ENCODE data around the gene USP51.
A peak's percentile ranks its signal among the peaks of the same experiment; 100 is the strongest.
"Not testable (repeated sequence)": the region's sequence is repeated elsewhere in the genome, so short reads cannot be mapped to it uniquely, and the experiment has no call there.

The USP51 gene

DNA sequence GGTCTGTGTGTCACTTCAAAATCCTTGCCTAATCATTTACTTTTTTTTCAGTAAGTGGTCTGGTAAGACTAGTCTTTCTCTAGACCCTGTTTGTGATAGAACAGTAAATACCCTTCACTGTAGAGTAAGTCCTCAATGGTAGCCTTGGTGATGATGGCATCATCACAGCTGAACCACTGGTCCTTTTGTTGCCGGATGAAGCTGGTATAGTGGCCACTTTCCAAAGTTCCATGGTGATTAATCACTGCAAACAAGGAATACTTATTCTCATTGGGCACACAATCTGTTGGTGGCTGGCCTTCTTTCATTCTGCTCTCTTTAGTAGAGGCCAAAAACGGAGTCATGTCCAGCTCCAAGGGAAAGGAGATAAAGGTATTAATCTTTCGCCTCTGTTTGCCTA lies 2.9 kb downstream of the USP51 start (continued):
- TF ChIP-seq, protein P1, sequence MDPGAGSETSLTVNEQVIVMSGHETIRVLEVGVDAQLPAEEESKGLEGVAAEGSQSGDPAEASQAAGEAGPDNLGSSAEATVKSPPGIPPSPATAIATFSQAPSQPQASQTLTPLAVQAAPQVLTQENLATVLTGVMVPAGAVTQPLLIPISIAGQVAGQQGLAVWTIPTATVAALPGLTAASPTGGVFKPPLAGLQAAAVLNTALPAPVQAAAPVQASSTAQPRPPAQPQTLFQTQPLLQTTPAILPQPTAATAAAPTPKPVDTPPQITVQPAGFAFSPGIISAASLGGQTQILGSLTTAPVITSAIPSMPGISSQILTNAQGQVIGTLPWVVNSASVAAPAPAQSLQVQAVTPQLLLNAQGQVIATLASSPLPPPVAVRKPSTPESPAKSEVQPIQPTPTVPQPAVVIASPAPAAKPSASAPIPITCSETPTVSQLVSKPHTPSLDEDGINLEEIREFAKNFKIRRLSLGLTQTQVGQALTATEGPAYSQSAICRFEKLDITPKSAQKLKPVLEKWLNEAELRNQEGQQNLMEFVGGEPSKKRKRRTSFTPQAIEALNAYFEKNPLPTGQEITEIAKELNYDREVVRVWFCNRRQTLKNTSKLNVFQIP (CRISPR knock-in tag; IDR thresholded peaks at IDR 0.05; ENCODE audit: borderline replicate concordance, low read depth), result no peak

DNA sequence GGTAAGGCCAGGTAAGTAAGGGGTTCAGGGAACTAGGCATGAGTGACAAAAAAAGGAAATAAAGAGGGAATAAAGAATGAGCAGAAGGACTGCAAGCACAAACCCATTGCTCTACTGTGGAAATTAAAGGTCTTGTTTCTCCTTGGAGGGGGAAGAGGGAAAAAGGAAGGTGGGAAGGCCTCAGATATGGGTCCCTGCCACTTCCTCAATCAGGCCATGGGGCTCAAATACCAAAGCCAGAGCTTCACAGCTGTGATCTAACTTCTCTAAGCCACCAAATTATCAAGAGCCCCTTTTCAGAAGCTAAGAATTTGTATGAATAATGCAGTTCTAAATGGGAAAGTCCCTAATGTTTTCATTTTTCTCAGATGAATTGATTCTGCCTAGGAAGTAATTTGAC lies 4.7 kb downstream of the USP51 start:
- TF ChIP-seq ZC3H10 (CRISPR knock-in tag; IDR thresholded peaks at IDR 0.05) (no peak), TOX (CRISPR knock-in tag; IDR thresholded peaks at IDR 0.05; ENCODE audit: borderline replicate concordance) (no peak)
- ATAC-seq, result no peak

DNA sequence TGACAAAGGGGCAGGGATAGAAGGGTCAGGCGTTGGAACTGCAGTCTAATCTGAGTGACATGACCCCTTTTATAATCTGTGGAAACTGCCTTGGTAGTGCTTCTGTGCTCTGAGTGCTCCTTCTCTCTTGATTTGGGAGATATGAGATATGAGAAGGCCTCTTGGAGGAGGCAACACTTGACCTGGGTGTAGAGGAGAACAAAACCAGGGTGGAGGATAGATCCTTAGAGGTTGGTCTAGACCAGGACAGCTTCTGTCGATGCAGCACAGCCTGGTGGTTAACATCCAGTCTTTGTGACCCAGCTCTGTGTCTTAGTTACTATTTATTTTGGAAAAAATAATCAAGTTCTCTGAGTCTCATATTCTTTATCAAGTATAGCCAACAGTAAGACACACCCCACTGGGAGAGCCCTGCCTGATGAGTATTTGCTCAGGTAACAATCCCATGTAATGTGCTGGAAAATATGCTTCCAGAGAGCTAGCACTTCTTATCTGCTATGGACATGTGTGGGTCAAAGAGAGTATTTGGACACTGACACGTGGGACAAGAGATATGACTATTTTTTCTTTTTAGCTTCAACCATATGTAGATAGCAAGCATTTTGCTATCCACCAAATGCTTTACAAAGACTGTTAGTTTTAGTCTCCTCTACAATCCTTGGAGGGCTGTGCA lies 9.1 kb downstream of the USP51 start:
- no peak for TF ChIP-seq ZFP30 (CRISPR knock-in tag; IDR thresholded peaks at IDR 0.05)
- no peak for TF ChIP-seq OSR1 (CRISPR knock-in tag; IDR thresholded peaks at IDR 0.05)
- no peak for TF ChIP-seq ARNTL (CRISPR knock-in tag; IDR thresholded peaks at IDR 0.05; ENCODE audit: borderline replicate concordance, low read depth)
- TF ChIP-seq, protein P1 (CRISPR knock-in tag; IDR thresholded peaks at IDR 0.05; ENCODE audit: borderline replicate concordance, low read depth), result no peak
- TF ChIP-seq CSDC2 (CRISPR knock-in tag; IDR thresholded peaks at IDR 0.05), result no peak
- TF ChIP-seq ZC3H10 (CRISPR knock-in tag; IDR thresholded peaks at IDR 0.05), result no peak
- TF ChIP-seq PPARA (CRISPR knock-in tag; IDR thresholded peaks at IDR 0.05; ENCODE audit: borderline replicate concordance), result no peak
- TF ChIP-seq, protein P2, sequence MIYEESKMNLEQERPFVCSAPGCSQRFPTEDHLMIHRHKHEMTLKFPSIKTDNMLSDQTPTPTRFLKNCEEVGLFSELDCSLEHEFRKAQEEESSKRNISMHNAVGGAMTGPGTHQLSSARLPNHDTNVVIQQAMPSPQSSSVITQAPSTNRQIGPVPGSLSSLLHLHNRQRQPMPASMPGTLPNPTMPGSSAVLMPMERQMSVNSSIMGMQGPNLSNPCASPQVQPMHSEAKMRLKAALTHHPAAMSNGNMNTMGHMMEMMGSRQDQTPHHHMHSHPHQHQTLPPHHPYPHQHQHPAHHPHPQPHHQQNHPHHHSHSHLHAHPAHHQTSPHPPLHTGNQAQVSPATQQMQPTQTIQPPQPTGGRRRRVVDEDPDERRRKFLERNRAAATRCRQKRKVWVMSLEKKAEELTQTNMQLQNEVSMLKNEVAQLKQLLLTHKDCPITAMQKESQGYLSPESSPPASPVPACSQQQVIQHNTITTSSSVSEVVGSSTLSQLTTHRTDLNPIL (CRISPR knock-in tag; IDR thresholded peaks at IDR 0.05; ENCODE audit: low read depth), result no peak
- TF ChIP-seq ISL1 (CRISPR knock-in tag; IDR thresholded peaks at IDR 0.05), result no peak
- TF ChIP-seq, protein P3, sequence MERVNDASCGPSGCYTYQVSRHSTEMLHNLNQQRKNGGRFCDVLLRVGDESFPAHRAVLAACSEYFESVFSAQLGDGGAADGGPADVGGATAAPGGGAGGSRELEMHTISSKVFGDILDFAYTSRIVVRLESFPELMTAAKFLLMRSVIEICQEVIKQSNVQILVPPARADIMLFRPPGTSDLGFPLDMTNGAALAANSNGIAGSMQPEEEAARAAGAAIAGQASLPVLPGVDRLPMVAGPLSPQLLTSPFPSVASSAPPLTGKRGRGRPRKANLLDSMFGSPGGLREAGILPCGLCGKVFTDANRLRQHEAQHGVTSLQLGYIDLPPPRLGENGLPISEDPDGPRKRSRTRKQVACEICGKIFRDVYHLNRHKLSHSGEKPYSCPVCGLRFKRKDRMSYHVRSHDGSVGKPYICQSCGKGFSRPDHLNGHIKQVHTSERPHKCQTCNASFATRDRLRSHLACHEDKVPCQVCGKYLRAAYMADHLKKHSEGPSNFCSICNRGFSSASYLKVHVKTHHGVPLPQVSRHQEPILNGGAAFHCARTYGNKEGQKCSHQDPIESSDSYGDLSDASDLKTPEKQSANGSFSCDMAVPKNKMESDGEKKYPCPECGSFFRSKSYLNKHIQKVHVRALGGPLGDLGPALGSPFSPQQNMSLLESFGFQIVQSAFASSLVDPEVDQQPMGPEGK (CRISPR knock-in tag; IDR thresholded peaks at IDR 0.05; ENCODE audit: borderline replicate concordance), result no peak
- TF ChIP-seq TCF4 (CRISPR knock-in tag; IDR thresholded peaks at IDR 0.05; ENCODE audit: borderline replicate concordance), result no peak
- TF ChIP-seq, protein P4, sequence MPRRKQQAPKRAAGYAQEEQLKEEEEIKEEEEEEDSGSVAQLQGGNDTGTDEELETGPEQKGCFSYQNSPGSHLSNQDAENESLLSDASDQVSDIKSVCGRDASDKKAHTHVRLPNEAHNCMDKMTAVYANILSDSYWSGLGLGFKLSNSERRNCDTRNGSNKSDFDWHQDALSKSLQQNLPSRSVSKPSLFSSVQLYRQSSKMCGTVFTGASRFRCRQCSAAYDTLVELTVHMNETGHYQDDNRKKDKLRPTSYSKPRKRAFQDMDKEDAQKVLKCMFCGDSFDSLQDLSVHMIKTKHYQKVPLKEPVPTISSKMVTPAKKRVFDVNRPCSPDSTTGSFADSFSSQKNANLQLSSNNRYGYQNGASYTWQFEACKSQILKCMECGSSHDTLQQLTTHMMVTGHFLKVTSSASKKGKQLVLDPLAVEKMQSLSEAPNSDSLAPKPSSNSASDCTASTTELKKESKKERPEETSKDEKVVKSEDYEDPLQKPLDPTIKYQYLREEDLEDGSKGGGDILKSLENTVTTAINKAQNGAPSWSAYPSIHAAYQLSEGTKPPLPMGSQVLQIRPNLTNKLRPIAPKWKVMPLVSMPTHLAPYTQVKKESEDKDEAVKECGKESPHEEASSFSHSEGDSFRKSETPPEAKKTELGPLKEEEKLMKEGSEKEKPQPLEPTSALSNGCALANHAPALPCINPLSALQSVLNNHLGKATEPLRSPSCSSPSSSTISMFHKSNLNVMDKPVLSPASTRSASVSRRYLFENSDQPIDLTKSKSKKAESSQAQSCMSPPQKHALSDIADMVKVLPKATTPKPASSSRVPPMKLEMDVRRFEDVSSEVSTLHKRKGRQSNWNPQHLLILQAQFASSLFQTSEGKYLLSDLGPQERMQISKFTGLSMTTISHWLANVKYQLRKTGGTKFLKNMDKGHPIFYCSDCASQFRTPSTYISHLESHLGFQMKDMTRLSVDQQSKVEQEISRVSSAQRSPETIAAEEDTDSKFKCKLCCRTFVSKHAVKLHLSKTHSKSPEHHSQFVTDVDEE (CRISPR knock-in tag; IDR thresholded peaks at IDR 0.05), result no peak
- TF ChIP-seq TOX (CRISPR knock-in tag; IDR thresholded peaks at IDR 0.05; ENCODE audit: borderline replicate concordance), result no peak
- TF ChIP-seq ZNF70 (CRISPR knock-in tag; IDR thresholded peaks at IDR 0.05), result no peak
- TF ChIP-seq ESRRG (CRISPR knock-in tag; IDR thresholded peaks at IDR 0.05), result no peak
- no peak for ATAC-seq

DNA sequence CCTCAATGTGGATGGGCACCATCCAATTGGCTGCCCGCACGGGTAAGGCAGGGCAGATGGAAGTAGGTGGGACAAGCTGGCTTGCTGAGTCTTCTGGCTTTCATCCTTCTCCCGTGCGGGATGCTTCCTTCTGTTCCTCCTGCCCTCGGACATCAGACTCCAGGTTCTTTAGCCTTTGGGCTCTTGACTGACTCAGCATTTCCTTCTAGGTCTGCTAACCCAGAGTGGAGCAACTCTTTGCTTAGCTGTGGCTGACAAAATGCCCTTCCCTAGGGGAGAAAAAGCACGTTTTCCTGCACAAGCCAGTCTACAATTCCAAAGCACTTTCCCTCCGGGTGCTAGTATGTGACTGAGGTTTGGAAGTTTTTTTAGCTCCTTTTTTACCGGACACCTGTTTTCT lies 9.7 kb downstream of the USP51 start:
- ATAC-seq, result not testable (repeated sequence)

DNA sequence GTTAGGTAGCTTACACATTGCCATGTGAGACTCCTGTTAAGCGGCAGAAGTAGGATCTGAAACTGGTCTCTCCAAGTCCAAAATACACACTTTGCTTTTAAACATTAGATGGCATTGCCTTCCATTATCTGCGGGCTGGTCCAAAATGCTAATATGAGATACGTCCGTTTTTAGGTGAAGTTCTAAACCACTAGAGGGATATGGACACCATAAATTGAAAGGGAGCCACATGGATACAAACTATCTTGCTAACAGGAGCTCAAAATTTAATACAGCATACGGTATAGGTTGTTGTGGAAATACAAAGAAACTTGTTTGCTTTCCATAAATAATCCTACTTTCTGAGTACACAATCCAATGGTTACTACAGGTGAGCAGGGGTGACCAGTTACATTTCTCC lies 23.9 kb downstream of the USP51 start:
- ATAC-seq, result peak; percentile 36; the same call in 2 of the 3 replicates

DNA sequence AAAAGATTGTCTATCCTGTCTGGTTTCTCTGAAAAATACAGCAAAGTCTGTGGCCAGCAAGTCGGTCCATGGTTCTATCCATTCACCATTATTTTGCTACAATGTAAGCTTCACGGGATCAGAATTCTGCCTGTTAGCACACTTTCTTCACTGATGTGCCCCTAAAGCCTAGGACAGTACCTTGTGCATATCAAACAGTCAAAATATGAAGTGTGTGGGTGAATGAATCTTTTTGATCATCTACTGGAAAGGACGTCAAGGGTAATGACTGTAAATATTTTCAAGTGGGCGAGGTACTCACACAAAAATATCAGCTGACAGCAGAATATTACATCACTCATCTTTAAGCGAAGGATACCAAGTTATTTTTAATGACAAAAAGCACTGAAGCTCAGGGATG lies 24.5 kb downstream of the USP51 start:
- ATAC-seq, result not testable (repeated sequence)

DNA sequence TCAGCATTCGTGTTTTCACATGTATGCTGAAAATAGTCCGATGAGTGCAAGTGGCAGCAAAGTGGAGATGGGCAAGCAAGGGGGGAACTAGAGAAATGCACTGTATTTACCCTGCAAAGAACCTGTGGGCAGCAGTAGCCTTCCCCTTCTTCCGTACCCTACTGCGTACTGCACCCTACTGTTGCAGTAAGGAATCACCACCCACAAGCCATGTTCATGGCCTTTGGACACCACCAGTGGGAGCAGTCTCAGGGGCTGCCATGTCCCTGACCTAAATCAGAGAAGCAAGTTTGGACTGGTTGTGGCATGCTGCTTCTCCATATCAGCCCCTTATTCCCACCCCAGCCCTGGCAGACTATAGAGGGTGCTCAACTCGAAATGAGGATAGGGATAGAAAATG lies 25.6 kb downstream of the USP51 start:
- peak; percentile 63; the same call in 2 of the 3 replicates for ATAC-seq

DNA sequence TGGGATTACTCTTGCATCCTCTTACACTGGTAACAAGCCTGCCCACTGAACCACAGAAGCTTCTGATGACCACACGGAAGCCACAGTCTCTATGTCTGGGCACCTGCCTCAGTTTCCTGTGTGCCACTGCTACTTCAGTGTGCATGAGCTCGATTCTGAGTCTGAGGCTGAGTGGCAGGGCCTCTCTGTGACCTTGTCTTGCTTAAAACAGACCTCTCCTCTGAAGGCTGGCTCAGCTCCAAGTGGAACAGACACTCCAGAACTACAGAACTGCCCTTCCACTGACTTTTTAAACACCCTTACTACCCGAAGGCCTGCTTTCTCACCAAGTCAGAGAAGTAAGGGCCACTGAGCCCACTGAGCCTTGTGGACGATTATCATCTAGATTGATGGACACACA lies 29.7 kb downstream of the USP51 start:
- not testable (repeated sequence) for ATAC-seq

DNA sequence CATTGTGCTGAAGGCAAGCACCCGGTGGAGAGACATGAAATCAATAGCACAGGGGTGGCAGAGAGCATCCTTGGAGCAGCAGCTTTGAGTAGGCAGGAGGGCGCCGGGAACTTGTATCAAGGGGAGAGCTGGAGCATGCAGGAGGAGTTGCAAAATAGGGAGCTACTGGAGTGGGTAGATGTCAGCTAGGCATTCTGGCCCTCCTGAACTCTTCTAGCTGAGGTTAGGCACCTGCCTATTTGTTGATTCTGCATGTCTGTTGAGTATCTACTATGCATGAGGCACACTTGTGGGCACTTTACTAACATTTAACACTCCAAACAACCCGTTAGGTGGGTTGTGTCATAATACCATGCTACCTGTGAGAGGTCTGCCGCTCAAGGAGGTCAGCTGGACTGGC lies 30.2 kb downstream of the USP51 start:
- not testable (repeated sequence) for ATAC-seq

DNA sequence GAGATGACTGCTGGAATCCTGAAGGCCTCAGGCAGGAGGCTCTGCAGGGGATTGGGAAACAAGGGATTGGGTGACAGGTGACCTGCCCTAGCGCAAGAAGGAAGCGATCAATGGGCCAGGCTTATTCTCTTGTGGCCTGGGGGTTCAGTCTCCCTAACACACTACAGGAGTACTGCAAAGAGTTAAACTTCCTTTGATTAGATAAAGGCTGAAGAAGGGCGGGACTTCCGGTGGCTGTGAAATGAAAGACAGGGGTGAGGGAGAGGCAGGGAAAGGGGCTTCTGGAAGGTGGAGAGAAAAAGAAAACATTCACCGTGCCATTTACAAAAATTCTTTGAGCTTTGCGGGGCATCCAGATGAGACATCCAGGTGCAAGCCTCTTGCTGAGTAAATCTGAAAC lies 33.9 kb downstream of the USP51 start:
- not testable (repeated sequence) for ATAC-seq

Data from SK-N-SH treated with all-trans-retinoic acid at 6 μM for 48 hours (cell line).